Measurements from ENCODE around the gene TRHDE.
"Not testable (repeated sequence)": the region's sequence is repeated elsewhere in the genome, so short reads cannot be mapped to it uniquely, and the experiment has no call there.

Gene TRHDE

GRCh38 chr12:72673853-72674252 lies 401.7 kb downstream of the TRHDE start:
- no peak for DNase-seq

GRCh38 chr12:72676556-72676955 lies 404.4 kb downstream of the TRHDE start:
- no peak for DNase-seq

DNA sequence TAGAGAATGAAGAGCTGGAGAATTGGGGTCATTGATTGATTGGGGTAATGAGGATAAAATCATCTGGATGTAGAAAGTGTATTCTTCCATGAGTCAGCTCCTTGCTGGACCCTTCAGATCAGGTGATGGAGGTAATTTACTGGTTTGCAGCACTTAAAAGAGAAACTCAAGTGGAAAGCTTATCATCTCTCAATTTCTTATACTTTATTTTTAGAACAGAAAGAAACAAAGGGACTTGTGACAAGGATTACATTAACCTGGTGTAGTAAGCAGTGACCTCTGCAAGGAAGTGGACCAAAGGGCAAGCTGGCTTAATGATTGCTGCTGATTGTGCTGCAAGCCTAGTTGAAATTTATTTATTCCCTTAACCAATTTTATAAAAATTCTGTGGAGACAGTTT lies 405.0 kb downstream of the TRHDE start:
- no peak for DNase-seq

DNA sequence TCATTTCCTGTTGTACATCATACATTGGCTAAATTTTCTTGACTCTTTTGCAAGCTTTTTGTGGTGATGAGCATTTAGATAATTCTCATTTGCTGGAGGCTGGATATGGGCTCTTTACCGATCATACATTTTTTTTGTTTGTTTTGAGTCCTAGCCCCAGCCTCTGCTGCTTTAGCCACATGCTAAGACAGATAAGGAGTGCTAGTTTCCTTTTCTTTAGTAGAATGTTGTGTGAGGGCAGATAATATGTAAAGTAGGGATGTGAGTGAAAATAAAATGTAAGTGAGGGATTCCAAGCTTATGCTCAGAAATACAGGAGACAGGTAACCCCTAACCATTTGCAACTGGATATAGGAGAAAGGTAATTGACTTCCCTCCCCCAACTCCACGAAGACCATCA lies 405.7 kb downstream of the TRHDE start:
- no peak for DNase-seq

DNA sequence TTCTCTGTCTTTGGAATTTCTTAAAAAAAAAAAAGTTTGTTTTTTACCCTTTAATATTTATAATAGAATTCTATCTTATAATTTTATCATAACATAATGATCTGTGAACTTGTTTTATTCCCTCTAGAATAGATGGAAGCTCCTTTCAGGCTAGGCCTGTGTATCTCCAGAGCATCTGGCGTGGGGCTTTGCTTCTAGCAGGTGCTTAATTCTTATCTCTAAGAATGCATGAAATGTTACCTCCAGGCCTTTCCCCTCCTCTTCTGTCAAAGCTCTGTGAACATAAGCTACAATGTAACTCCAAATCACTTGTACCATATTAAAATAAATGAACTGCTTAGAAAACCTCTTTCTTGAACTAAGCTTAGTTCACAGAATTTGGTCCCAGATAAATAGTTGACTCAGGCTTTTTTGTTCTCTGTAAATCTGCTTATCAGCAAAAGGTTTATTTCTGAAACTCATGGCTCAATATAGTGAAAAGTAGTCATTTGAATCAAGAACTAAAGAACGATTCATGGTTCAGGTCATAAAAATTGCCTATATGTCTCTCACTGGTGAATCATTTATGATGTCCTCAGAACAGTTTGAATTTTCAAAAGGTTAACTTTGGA lies 407.1 kb downstream of the TRHDE start:
- DNase-seq = no peak

DNA sequence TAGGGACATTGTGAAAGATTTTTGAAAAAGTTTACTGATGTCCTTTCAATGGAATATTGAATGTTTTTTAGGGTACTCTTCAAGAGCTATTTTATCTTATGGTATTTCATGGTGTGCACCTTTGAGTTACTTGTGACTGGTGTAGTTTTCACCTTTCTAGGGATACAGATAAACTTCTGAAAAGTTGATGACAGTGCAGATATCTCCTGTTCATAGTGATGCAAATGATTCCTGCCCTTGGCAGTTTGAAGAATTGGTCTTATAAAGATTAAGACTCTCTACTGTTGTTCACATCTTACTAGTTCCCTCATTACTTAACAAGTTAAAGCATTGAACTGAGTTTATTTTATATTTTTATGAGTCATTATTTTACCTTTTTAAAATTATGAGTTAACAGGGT lies 408.9 kb downstream of the TRHDE start:
- no peak for DNase-seq

DNA sequence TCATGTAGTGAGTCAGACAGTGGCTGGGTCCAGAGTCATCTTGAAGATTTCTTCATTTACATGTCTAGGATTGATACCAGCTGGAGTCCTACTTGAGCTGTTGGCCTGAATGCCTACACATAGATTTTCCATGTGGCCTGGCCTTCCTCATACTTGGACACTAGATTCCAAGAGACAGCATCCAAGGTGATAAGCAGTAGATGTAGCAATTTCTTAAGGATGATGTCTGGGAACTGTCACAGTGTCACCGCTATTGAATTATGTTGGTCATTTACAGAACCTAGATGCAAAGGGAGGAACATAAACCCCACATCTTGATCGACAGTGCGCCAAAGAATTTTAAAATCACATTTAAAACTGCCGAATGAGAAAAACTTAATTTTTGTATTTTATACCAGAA lies 412.3 kb downstream of the TRHDE start:
- no peak for DNase-seq

DNA sequence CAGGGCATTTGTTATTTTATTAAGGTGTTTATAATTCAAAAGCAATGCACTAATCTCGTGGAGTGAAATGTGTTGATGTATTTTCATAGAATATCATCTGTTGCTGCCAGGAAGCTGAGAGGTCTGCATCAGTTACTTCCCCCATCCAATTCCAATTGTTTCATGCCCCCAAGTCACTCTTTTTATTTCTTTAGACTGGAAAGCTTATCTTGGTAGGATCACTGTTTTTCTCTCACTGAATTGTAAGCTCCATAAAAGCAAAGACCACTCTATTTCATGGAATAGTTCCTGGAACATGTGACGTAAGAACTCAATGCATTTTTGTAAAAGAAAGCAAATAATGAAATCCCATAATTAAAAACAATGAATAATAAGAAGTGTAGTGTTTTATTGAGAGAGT lies 420.2 kb downstream of the TRHDE start:
- no peak for DNase-seq

DNA sequence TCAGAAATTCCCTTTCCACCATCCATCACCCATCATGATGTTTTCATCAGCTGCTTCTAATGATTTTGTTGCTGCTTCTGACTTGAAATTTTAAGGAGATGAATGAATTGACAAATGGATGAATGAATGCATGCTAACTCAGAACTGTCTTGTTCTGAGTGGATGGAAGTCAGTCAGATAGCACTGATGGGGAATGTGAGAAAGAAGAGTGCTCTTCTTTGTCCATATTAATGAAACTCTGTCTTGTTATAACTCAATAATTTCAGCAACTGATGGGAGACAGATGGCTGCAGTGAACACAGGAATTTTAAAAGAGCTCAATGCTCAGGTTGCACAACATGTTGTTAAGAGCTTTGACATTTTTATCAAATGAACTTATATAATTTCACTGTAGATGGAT lies 422.0 kb downstream of the TRHDE start:
- no peak for DNase-seq

- no peak for DNase-seq
Observed at GRCh38 chr12:72699362-72699761, 427.2 kb downstream of the TRHDE start.

DNA sequence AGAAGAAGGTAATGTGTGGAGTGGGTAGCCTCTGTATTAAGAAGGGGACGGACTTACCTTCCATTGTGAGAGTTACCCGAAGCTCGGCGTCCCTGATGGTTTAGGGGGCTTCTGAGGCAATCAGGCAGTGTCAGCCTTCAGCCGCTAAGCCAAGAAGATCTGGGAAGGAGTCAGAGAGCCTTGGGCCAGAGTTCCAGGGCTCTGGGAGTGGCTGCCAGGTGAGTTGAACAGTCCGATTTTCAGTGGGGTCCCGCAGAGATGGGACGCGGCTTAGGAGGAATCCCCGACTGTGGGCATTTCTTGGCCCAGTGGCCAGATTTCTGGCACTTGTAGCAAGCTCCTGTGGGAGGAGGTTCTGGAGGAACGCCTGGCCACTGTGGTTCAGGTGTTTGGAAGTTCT lies 439.9 kb downstream of the TRHDE start:
- not testable (repeated sequence) for DNase-seq

GRCh38 chr12:72716221-72716620 lies 444.1 kb downstream of the TRHDE start:
- no peak for DNase-seq

DNA sequence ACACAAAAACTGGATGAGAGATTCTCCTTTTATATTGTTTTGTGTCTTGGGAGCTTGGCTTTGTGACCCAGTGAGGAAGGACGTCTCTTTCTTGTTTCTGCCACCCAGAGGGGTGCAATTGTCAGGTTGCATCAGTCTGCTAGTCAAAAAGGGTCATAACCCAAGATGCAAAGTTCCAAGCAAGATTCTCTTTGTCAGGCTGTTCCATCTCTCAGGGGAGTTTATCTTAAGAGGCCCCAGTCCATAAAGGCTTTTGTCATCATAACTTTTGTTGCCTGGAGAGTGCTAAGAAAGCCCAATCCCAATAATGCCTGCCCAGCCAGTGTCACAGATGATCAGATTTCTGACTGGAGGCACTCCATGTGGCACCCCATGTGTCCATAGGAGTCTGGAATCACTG lies 444.9 kb downstream of the TRHDE start:
- DNase-seq = no peak
